Fibroblast of lung (primary cell): ENCODE data around the gene PCDH9. TPM values are rescaled to one million over a fixed set of nuclear protein-coding genes. Genes with fewer than 3 reads are reported as not detected.
A peak's percentile ranks its signal among the peaks of the same experiment; 100 is the strongest.

Experiments used
- DNase-seq, 2 donors: peaks; one replicate each; pipeline versions ENCODE4 v3.0.0 to v3.0.0-alpha.2; 2010; ENCODE audit warnings: low read depth in 2 of 2
- H2AFZ ChIP-seq: 2 replicates; pipeline ENCODE4 v1.5.1; 2012; ENCODE audit warnings: low read length, control low read depth, inconsistent platforms
- H3K27ac ChIP-seq: 2 replicates; pipeline ENCODE4 v1.5.1; 2011; ENCODE audit warnings: low read length, control low read depth; ENCODE audit not compliant: insufficient read depth
- H3K27me3 ChIP-seq: 2 replicates; pipeline ENCODE4 v1.5.1; 2011; ENCODE audit warnings: mild to moderate bottlenecking, low read length; ENCODE audit not compliant: control insufficient read depth, insufficient read depth
- H3K36me3 ChIP-seq: 2 replicates; pipeline ENCODE4 v1.5.1; 2011; ENCODE audit warnings: low read length; ENCODE audit not compliant: control insufficient read depth, insufficient read depth
- H3K4me1 ChIP-seq: 2 replicates; pipeline ENCODE4 v1.5.1; 2011; ENCODE audit warnings: low read length; ENCODE audit not compliant: control insufficient read depth, insufficient read depth; ENCODE audit errors: extremely low read depth
- H3K4me2 ChIP-seq: 2 replicates; pipeline ENCODE4 v1.5.1; 2011; ENCODE audit warnings: low read length, control low read depth; ENCODE audit not compliant: insufficient read depth; ENCODE audit errors: extremely low read depth
- H3K4me3 ChIP-seq, 4 experiments: fragments of 200-600 bp in 1 of 4; sonication (generic) in 1 of 4; replicated peaks in 1 of 4; 2 replicates each; pipeline ENCODE4 v1.5.1; 2011 to 2016; ENCODE audit warnings: low read length in 4 of 4, low read depth in 3 of 4, mild to moderate bottlenecking in 3 of 4, control low read depth in 2 of 4, inconsistent platforms in 1 of 4, mixed read lengths in 1 of 4; ENCODE audit not compliant: insufficient read depth in 1 of 4; ENCODE audit errors: control extremely low read depth in 1 of 4
- H3K79me2 ChIP-seq: 2 replicates; pipeline ENCODE4 v1.5.1; 2012; ENCODE audit warnings: mild to moderate bottlenecking, low read length, inconsistent platforms; ENCODE audit not compliant: control insufficient read depth, insufficient read depth
- H3K9ac ChIP-seq: 2 replicates; pipeline ENCODE4 v1.5.1; 2011; ENCODE audit warnings: mild to moderate bottlenecking, low read length, control low read depth; ENCODE audit not compliant: insufficient read depth
- H3K9me3 ChIP-seq: 2 replicates; pipeline ENCODE4 v1.5.1; 2012; ENCODE audit warnings: low read depth, low read length; ENCODE audit not compliant: control insufficient read depth, insufficient read depth
- H4K20me1 ChIP-seq: 2 replicates; pipeline ENCODE4 v1.5.1; 2011; ENCODE audit warnings: low read length; ENCODE audit not compliant: control insufficient read depth, insufficient read depth; ENCODE audit errors: extremely low read depth
- CTCF ChIP-seq, 2 donors: IDR thresholded peaks in 1 of 2; conservative IDR thresholded peaks in 1 of 2; 1 replicate in 1 of 2; 2 replicates in 1 of 2; pipeline ENCODE4 v1.5.1; 2011 to 2012; ENCODE audit warnings: low read length in 2 of 2, control low read depth in 1 of 2, inconsistent platforms in 1 of 2, low read depth in 1 of 2, mild to moderate bottlenecking in 1 of 2
- EZH2 ChIP-seq: IDR thresholded peaks from 2 replicates; pipeline ENCODE4 v1.5.1; 2012; ENCODE audit warnings: low read length, control low read depth, mild to moderate bottlenecking; ENCODE audit errors: missing control alignments
- polyA plus RNA-seq, 2 donors: library from polyadenylated mRNA; depleted of rRNA in 1 of 2; stranded (reverse) in 1 of 2; unstranded in 1 of 2; fragments of >200 nt; gene quantifications; 2 replicates each; pipeline ENCODE4 v1.2.1, GENCODE V29; 2011 to 2012; ENCODE audit warnings: missing spikeins in 1 of 2
- total RNA-seq: library from RNA; depleted of rRNA; stranded (reverse); fragments of >200 nt; gene quantifications from 2 replicates; pipeline ENCODE4 v1.2.1, GENCODE V29; 2014

Gene PCDH9
- total and polyA plus RNA-seq, 2 donors (not counting 1 experiment from before 2014, with no cell fraction given): 0.50 to 0.67 TPM

- Histone ChIP-seq H3K4me3 (no peak overlapping the region), H3K9ac (no peak overlapping the region), H3K9me3 (no peaks in the 10 kb centered on the region), H3K79me2 (no peaks in the 10 kb centered on the region), H4K20me1 (no peaks in the 10 kb centered on the region), H3K4me2 (no peak overlapping the region), H2AFZ (no peak overlapping the region), H3K4me1 (no peaks in the 10 kb centered on the region), H3K27ac (no peak overlapping the region), H3K36me3 (no peaks in the 10 kb centered on the region), H3K27me3 (no peaks in the 10 kb centered on the region)
- no peak for DNase-seq
- TF ChIP-seq EZH2 (no peak), CTCF (conservative IDR thresholded peaks at IDR 0.05 in 1 of 2, IDR thresholded peaks at IDR 0.05 in 1 of 2; ENCODE audit: low read depth in 1 of 2, low read length in 2 of 2) (no peak)
These were observed 123.6 kb downstream of the PCDH9 start for GRCh38 chr13:67106502-67107057.

DNA sequence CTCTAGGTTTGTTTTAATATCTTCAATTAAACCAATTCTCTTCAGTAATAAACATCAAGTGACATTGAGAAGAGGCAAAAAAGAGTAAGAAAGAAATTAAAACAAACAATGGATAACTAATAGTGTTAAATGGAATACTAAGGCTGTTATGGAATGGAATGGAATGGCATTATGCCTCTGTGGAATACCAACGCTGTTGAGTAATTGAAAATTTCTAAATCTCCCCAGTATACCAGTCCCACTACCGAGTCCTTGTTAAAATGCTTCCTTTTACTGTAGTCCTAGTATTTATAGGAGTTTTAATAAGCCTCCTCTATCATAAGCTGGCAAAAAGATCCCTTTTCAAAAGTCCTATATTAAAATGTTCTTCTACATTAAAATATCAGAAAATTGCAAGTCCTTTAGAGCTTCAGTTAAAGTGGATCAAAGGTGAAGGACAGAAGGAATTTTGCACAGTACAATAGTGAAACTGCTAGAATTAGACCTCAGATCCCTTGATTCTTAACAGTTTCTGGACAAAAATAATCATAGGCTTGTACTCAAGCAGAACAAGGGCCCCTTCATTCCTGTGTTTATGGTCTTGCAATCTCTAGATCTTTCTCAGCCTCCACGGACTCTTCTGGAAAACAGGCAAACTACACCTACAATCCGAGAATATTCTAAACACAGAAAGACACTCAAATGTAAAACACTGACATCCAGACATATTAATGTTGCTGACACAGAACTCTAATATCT lies 128.2 kb downstream of the PCDH9 start:
- H3K36me3 ChIP-seq: no peaks in the 10 kb centered on the region
- H2AFZ ChIP-seq: no peak overlapping the region
- H3K27ac ChIP-seq: no peak overlapping the region
- no peak overlapping the region for H3K9ac ChIP-seq
- no peaks in the 10 kb centered on the region for H3K4me1 ChIP-seq
- H3K9me3 ChIP-seq: no peaks in the 10 kb centered on the region
- H4K20me1 ChIP-seq: no peaks in the 10 kb centered on the region
- H3K27me3 ChIP-seq: no peaks in the 10 kb centered on the region
- TF ChIP-seq EZH2 (no peak), CTCF (conservative IDR thresholded peaks at IDR 0.05 in 1 of 2, IDR thresholded peaks at IDR 0.05 in 1 of 2; ENCODE audit: low read depth in 1 of 2, low read length in 2 of 2) (no peak)
- no peak overlapping the region for H3K4me3 ChIP-seq
- H3K79me2 ChIP-seq: no peaks in the 10 kb centered on the region
- peak in 1 of 2 donors; percentile 41 for DNase-seq
- H3K4me2 ChIP-seq: no peak overlapping the region

- Histone ChIP-seq H4K20me1 (no peaks in the 10 kb centered on the region), H3K27ac (no peak overlapping the region), H3K36me3 (no peaks in the 10 kb centered on the region), H3K27me3 (no peaks in the 10 kb centered on the region), H3K79me2 (no peaks in the 10 kb centered on the region), H3K9ac (no peak overlapping the region), H2AFZ (no peak overlapping the region), H3K4me3 (no peak overlapping the region), H3K9me3 (no peaks in the 10 kb centered on the region), H3K4me1 (no peaks in the 10 kb centered on the region), H3K4me2 (no peak overlapping the region)
- peak in 1 of 2 donors; percentile 79 for DNase-seq
- TF ChIP-seq CTCF (conservative IDR thresholded peaks at IDR 0.05 in 1 of 2, IDR thresholded peaks at IDR 0.05 in 1 of 2; ENCODE audit: low read depth in 1 of 2, low read length in 2 of 2): no peak
These were observed 129.4 kb downstream of the PCDH9 start for GRCh38 chr13:67100730-67101129.
